K562 (cell line): Measurements from ENCODE around the gene RPAIN. TPM values are rescaled to one million over a fixed set of nuclear protein-coding genes. Genes with fewer than 3 reads are reported as not detected.

Source experiments
- ATAC-seq: fragments of 200-7000 bp; cut with Tn5 transposase; 3 replicates; pipeline ENCODE4 v1.9.1; 2020; ENCODE audit warnings: moderate library complexity
- BruUV-seq: library from RNA; stranded (reverse); fragments of 400-500 nt; replicated peaks from 2 replicates; lab custom pipeline; 2021; lab: Mats Ljungman, UMichigan
- CTCF ChIA-PET: fragments of 300-600 bp; formaldehyde crosslinking; extraction: SDS; loops from one replicate; lab custom pipeline; 2021; ENCODE audit warnings: low intra/inter-chr PET ratio; lab: Yijun Ruan, JAX
- POLR2A ChIA-PET: fragments of 300-600, 350-650 bp; sonication (Branson Sonifier 250); formaldehyde crosslinking; extraction: SDS; loops from one replicate; lab custom pipeline; 2021; ENCODE audit warnings: antibody characterized with exemption, inconsistent platforms; lab: Yijun Ruan, JAX
- DNase-seq, 4 experiments: peaks; one replicate each; pipeline versions ENCODE4 v3.0.0 to v3.0.0-alpha.2; 2011 to 2018; ENCODE audit warnings: low spot score in 3 of 4, mixed read lengths in 3 of 4; ENCODE audit errors: extremely low read depth in 1 of 4
- FAIRE-seq: peaks from 2 replicates; lab custom pipeline; 2011; peaks lifted over from hg19 to GRCh38; lab: Jason Lieb, UNC
- H2AFZ ChIP-seq: 2 replicates; pipeline ENCODE4 v1.6.0; 2011; ENCODE audit warnings: low read depth, low read length, control low read depth, inconsistent platforms
- H3K27ac ChIP-seq: fragments of 200-600 bp; 3 replicates; pipeline ENCODE4 v1.8.0; 2011; ENCODE audit warnings: low read depth, mild to moderate bottlenecking, control low read depth, inconsistent platforms, low read length, moderate library complexity, mixed read lengths; ENCODE audit errors: extremely low read depth
- H3K27me3 ChIP-seq, 2 experiments: fragments of 300-600 bp in 1 of 2; 2 replicates in 1 of 2; 3 replicates in 1 of 2; pipeline versions ENCODE4 v1.6.0 to v1.8.0; 2011; ENCODE audit warnings: inconsistent platforms in 2 of 2, low read length in 2 of 2, mild to moderate bottlenecking in 1 of 2, mixed read lengths in 1 of 2, moderate library complexity in 1 of 2; ENCODE audit not compliant: control insufficient read depth in 2 of 2, insufficient read depth in 2 of 2
- H3K36me3 ChIP-seq: fragments of 300-600 bp; 3 replicates; pipeline ENCODE4 v1.8.0; 2011; ENCODE audit warnings: mild to moderate bottlenecking, low read length, inconsistent platforms; ENCODE audit not compliant: control insufficient read depth, insufficient read depth
- H3K4me1 ChIP-seq, 2 experiments: fragments of 200-600 bp in 1 of 2; replicated peaks in 1 of 2; 2 replicates in 1 of 2; 3 replicates in 1 of 2; pipeline versions ENCODE4 v1.5.1 to v1.8.0; 2011; ENCODE audit warnings: inconsistent platforms in 2 of 2, low read length in 2 of 2, mild to moderate bottlenecking in 1 of 2, mixed read lengths in 1 of 2, moderate library complexity in 1 of 2; ENCODE audit not compliant: control insufficient read depth in 2 of 2, insufficient read depth in 2 of 2
- H3K4me2 ChIP-seq: 2 replicates; pipeline ENCODE4 v1.6.1; 2011; ENCODE audit warnings: low read length, control low read depth, inconsistent platforms, mixed read lengths; ENCODE audit not compliant: insufficient read depth
- H3K4me3 ChIP-seq: fragments of 200-600 bp; sonication (generic), shearing (Covaris generic); 2 replicates; pipeline ENCODE4 v1.5.1; 2016; ENCODE audit warnings: control low read depth, inconsistent platforms
- H3K79me2 ChIP-seq: fragments of 200-600 bp; 3 replicates; pipeline ENCODE4 v1.8.0; 2011; ENCODE audit warnings: low read length, inconsistent platforms; ENCODE audit not compliant: control insufficient read depth, insufficient read depth
- H3K9ac ChIP-seq, 2 experiments: 2 replicates each; pipeline versions ENCODE4 v1.6.0 to v1.6.1; 2011; ENCODE audit warnings: low read depth in 2 of 2, low read length in 2 of 2, control low read depth in 1 of 2, inconsistent platforms in 1 of 2, mild to moderate bottlenecking in 1 of 2, mixed read lengths in 1 of 2; ENCODE audit not compliant: insufficient read depth in 1 of 2
- H3K9me1 ChIP-seq: one replicate; pipeline ENCODE4 v1.6.0; 2011; ENCODE audit warnings: inconsistent platforms, mild to moderate bottlenecking, low read length, moderate library complexity; ENCODE audit not compliant: control insufficient read depth, insufficient read depth
- H3K9me3 ChIP-seq: replicated peaks from 2 replicates; pipeline ENCODE4 v1.5.1; 2011; ENCODE audit warnings: low read depth, low read length, inconsistent platforms; ENCODE audit not compliant: control insufficient read depth, insufficient read depth
- H4K20me1 ChIP-seq: replicated peaks from 2 replicates; pipeline ENCODE4 v1.6.1; 2011; ENCODE audit warnings: low read length, inconsistent platforms, mixed read lengths; ENCODE audit not compliant: control insufficient read depth, insufficient read depth
- ADNP ChIP-seq: fragments of 200-800 bp; sonication (Bioruptor generic); IDR thresholded peaks from 2 replicates; pipeline ENCODE4 v1.6.1; 2016; ENCODE audit warnings: missing genetic modification characterization, missing compliant biosample characterization
- BCOR ChIP-seq: fragments of 450-650 bp; IDR thresholded peaks from 2 replicates; pipeline ENCODE4 v1.6.1; 2016
- DLX4 ChIP-seq: fragments of 250-450 bp; sonication (Bioruptor Pico); IDR thresholded peaks from 2 replicates; pipeline ENCODE4 v1.6.1; 2021; ENCODE audit warnings: mild to moderate bottlenecking
- GTF2A2 ChIP-seq: IDR thresholded peaks from 2 replicates; pipeline ENCODE4 v1.6.1; 2016; ENCODE audit warnings: mild to moderate bottlenecking, missing genetic modification characterization, missing compliant biosample characterization
- RBM25 ChIP-seq: fragments of 200-400 bp; formaldehyde crosslinking; IDR thresholded peaks from 2 replicates; pipeline ENCODE4 v1.6.1; 2018; ENCODE audit warnings: low read length, low read depth, moderate library complexity; ENCODE audit not compliant: severe bottlenecking
- RCOR1 ChIP-seq, 2 experiments: IDR thresholded peaks; 2 replicates each; pipeline ENCODE4 v1.6.1; 2012; ENCODE audit warnings: low read depth in 2 of 2, low read length in 2 of 2, borderline replicate concordance in 1 of 2, improper control_type of control experiment in 1 of 2
- ZNF23 ChIP-seq: fragments of 250-450 bp; sonication (Bioruptor Pico); IDR thresholded peaks from 2 replicates; pipeline ENCODE4 v1.4.0; 2020; ENCODE audit warnings: mild to moderate bottlenecking
- ZNF407 ChIP-seq: fragments of 450-650 bp; IDR thresholded peaks from 2 replicates; pipeline ENCODE4 v1.6.1; 2016; ENCODE audit warnings: low read depth
- WGBS: fragments of 100-300 bp; shearing (Covaris generic); methylation state at CpG from one replicate; pipeline ENCODE4 v1.1.6; 2016; ENCODE audit warnings: low coverage, mixed read lengths; ENCODE audit not compliant: insufficient coverage; ENCODE audit errors: missing lambda C conversion rate; 5-methylcytosine and 5-hydroxymethylcytosine counted together
- in situ Hi-C: fragments of 300-500 bp; cut with MboI; formaldehyde crosslinking; loops from 4 replicates; pipeline ENCODE4 v1.15.0; 2018; ENCODE audit warnings: inconsistent platforms, mixed read lengths
- intact Hi-C: fragments of 100-400 bp; cut with micrococcal nuclease; formaldehyde crosslinking; loops from 2 replicates; pipeline ENCODE4 v1.14.2; 2022
- polyA plus RNA-seq, 8 experiments: library from polyadenylated mRNA; depleted of rRNA in 4 of 8; stranded (reverse) in 5 of 8; unstranded in 3 of 8; fragments of >200 nt; fragmentation: Nextera tagmentation in 2 of 8; fragmentation: Illumina TruSeq in 1 of 8; extraction: Ambion mirVana in 2 of 8; extraction: Trizol in 1 of 8; gene quantifications; 2 replicates each; pipeline versions ENCODE4 v1.2.1 to v1.2.3, GENCODE V29; 2011 to 2014; ENCODE audit warnings: inconsistent platforms in 1 of 8, missing spikeins in 1 of 8
- total RNA-seq, 7 experiments: library from RNA; depleted of rRNA in 6 of 7; stranded (reverse); fragments of >200 nt in 6 of 7; fragmentation: Illumina TruSeq in 2 of 7; extraction: Trizol in 2 of 7; gene quantifications; 2 replicates each; pipeline versions ENCODE4 v1.2.1 to v1.2.3, GENCODE V29; 2011 to 2021; ENCODE audit warnings: low replicate concordance in 1 of 7

Gene RPAIN
- total and polyA plus RNA-seq, 9 of the 15 experiments (the other 6 are each of a cell fraction or from before 2014, with no cell fraction given): 27.3 to 63.7 (median 38.5) TPM

GRCh38 chr17:5443728-5444127 is 23.7 kb downstream of the RPAIN start:
- POLR2A ChIA-PET: interaction anchor here (1.2 kb wide), 1 partner anchor 16 kb away, joined by 3 read pairs; no protein-coding TSS in a partner anchor
- no peaks in the 10 kb centered on the region for H4K20me1 ChIP-seq
- TF ChIP-seq ZNF23 (CRISPR knock-in tag) (no peak), ADNP (0 out of 2 replicates have a peak, but pooled peaks have one; percentile 42), RBM25 (peak; percentile 66), RCOR1 (IDR thresholded peaks at IDR 0.05; ENCODE audit: borderline replicate concordance in 1 of 2, low read depth in 2 of 2, low read length in 2 of 2) (peak in 1 of 2 experiments; percentile 20; a peak in 1 of 4 replicates), DLX4 (no peak), GTF2A2 (tag) (no peak), ZNF407 (no peak), BCOR (peak; percentile 57; the same call in 1 of the 2 replicates)
- TF ChIP-seq, all 486 proteins: peak for 4
- H3K9me3 ChIP-seq: no peaks in the 10 kb centered on the region
- no peak for DNase-seq
- H3K79me2 ChIP-seq: peaks cover 8% of the 10 kb centered on the region
- no peak overlapping the region for H3K4me3 ChIP-seq
- no peak for ATAC-seq
- no peak overlapping the region for H3K27ac ChIP-seq
- in situ Hi-C loops (no loop called here), intact Hi-C loops (no loop called here)
- H3K27me3 ChIP-seq: no peaks in the 10 kb centered on the region
- no TSS peak for BruUV-seq
- H3K9me1 ChIP-seq: no peaks in the 10 kb centered on the region
- H3K36me3 ChIP-seq: peaks cover 56% of the 10 kb centered on the region; the same call in 2 of the 3 replicates
- no peak overlapping the region for H2AFZ ChIP-seq
- CTCF ChIA-PET: no interaction called here
- WGBS: 93% methylated on average over 5 of the region's 6 CpGs
- FAIRE-seq: no peak
- H3K4me2 ChIP-seq: no peak overlapping the region
- peaks cover 3 to 4% of the 10 kb centered on the region in 2 experiments; a peak in 2 of 5 replicates for H3K4me1 ChIP-seq
- H3K9ac ChIP-seq: no peak overlapping the region
